ENCODE measurements around the gene TLCD2. TPM values are rescaled to one million over a fixed set of nuclear protein-coding genes. Genes with fewer than 3 reads are reported as not detected.

TLCD2 gene
- polyA plus RNA-seq, 1 experiment: 3.1 TPM

DNA sequence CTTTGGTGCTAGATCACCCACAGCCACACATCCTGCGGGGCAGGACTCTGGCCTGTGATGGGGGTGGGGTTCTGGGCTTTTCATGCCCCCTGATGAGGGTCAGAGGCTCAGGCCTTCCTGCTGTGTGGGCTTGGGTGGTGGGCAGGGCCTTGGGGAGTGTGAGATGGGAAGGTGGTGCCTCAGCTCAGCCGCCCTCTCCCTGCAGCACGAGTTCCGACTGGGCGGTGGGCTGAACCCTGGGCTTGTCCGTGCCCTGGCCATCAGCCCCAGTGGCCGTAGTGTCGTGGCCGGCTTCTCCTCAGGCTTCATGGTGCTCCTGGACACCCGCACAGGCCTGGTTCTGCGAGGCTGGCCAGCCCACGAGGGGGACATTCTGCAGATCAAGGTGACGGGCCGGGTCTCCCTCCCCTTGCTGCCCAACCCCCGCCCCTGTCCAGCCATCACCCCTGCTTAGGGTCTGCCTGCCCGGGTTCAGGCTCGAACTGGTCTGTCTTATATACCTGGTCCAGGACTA is 25.7 kb upstream of the TLCD2 start:
- Histone ChIP-seq H3K27me3 (ENCODE audit: control insufficient read depth, insufficient read depth, low read length) (no peaks in the 10 kb centered on the region), H3K4me3 (ENCODE audit: low read depth, low read length) (no peak overlapping the region), H3K9me3 (ENCODE audit: control insufficient read depth, insufficient read depth, low read length) (peaks cover 11% of the 10 kb centered on the region; the same call in 1 of the 2 replicates), H3K27ac (ENCODE audit: low read depth, low read length) (no peak overlapping the region)
- TF ChIP-seq, protein P1, sequence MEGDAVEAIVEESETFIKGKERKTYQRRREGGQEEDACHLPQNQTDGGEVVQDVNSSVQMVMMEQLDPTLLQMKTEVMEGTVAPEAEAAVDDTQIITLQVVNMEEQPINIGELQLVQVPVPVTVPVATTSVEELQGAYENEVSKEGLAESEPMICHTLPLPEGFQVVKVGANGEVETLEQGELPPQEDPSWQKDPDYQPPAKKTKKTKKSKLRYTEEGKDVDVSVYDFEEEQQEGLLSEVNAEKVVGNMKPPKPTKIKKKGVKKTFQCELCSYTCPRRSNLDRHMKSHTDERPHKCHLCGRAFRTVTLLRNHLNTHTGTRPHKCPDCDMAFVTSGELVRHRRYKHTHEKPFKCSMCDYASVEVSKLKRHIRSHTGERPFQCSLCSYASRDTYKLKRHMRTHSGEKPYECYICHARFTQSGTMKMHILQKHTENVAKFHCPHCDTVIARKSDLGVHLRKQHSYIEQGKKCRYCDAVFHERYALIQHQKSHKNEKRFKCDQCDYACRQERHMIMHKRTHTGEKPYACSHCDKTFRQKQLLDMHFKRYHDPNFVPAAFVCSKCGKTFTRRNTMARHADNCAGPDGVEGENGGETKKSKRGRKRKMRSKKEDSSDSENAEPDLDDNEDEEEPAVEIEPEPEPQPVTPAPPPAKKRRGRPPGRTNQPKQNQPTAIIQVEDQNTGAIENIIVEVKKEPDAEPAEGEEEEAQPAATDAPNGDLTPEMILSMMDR (IDR thresholded peaks at IDR 0.05; ENCODE audit: low read depth, low read length): no peak
- no peak for DNase-seq (ENCODE audit: low read depth, low spot score)
- ChIA-PET CTCF (interaction anchor here (2.0 kb wide), 1 partner anchor 16 kb away, joined by 6 read pairs; no protein-coding TSS in a partner anchor), POLR2A (interaction anchor here (1.2 kb wide), 1 partner anchor 26 kb away, joined by 3 read pairs; the partner anchor contains the start of gene SERPINF1)

DNA sequence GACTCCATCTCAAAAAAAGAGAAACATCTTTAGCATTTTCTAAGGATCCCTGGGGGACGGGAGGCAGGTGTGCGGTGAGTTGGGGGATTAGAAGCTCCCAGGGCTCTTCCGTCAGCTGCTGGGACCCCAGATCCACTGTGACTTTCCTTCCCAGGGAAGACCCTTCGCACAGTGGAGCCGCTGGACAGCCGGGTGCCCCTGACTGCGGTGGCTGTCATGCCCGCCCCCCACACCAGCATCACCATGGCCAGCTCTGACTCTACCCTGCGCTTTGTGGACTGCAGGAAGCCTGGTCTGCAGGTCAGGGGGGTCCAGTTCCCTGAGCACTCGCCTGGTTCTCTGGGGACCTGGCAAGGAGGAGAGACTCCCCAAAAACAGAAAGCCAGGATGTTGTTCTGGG is 25.2 kb upstream of the TLCD2 start:
- ChIA-PET CTCF (interaction anchor here (2.0 kb wide), 1 partner anchor 16 kb away, joined by 6 read pairs; no protein-coding TSS in a partner anchor), POLR2A (no interaction called here)
- no peak overlapping the region for H3K27ac ChIP-seq (ENCODE audit: low read depth, low read length)
- H3K27me3 ChIP-seq (ENCODE audit: control insufficient read depth, insufficient read depth, low read length): no peaks in the 10 kb centered on the region
- peaks cover 11% of the 10 kb centered on the region; the same call in 1 of the 2 replicates for H3K9me3 ChIP-seq (ENCODE audit: control insufficient read depth, insufficient read depth, low read length)
- TF ChIP-seq, protein P1 (IDR thresholded peaks at IDR 0.05; ENCODE audit: low read depth, low read length): no peak
- no peak for DNase-seq (ENCODE audit: low read depth, low spot score)
- no peak overlapping the region for H3K4me3 ChIP-seq (ENCODE audit: low read depth, low read length)

DNA sequence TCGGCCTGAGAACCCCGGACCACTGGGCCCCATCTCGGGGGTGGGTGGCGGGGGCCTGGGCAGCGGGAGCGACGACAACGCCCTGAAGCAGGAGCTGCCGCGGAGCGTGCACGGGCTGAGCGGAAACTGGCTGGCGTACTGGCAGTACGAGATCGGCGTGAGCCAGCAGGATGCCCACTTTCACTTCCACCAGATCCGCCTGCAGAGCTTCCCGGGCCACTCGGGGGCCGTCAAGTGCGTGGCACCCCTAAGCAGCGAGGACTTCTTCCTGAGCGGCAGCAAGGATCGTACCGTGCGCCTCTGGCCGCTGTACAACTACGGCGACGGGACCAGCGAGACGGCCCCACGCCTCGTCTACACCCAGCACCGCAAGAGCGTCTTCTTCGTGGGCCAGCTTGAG is 23.6 kb upstream of the TLCD2 start:
- Histone ChIP-seq H3K27ac (ENCODE audit: low read depth, low read length) (no peak overlapping the region), H3K4me3 (ENCODE audit: low read depth, low read length) (no peak overlapping the region), H3K9me3 (ENCODE audit: control insufficient read depth, insufficient read depth, low read length) (peaks cover 11% of the 10 kb centered on the region; the same call in 1 of the 2 replicates), H3K27me3 (ENCODE audit: control insufficient read depth, insufficient read depth, low read length) (no peaks in the 10 kb centered on the region)
- ChIA-PET POLR2A (no interaction called here), CTCF (no interaction called here)
- TF ChIP-seq, protein P1 (IDR thresholded peaks at IDR 0.05; ENCODE audit: low read depth, low read length): no peak
- DNase-seq (ENCODE audit: low read depth, low spot score): no peak

DNA sequence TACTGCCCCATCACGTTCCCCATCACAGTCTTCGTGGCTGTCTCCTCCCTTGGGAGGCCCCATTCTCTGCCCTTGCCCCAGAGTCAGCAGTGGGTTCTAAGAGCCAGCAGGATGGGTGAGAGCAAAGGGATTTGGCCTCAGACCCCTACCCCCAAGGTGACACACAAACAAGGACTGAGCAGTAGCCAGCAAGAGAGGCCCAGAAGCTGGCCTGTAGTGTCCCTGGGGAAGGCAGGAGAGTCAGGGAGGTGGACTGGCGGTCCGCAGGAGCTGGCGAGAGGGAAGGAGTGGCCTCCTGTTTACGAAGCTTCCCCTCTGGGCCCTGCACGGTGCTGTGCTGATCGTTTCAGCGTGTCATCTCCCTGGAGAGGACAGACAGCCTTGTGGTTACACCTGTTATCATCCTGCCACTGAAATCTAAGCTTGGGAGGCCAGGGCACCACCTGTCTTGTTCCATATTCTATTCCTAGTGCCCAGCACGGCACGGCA is 22.7 kb upstream of the TLCD2 start:
- POLR2A ChIA-PET: interaction anchor here (0.5 to 0.6 kb wide), 2 partner anchors 10 to 168 kb away, joined by 3 to 5 read pairs; partner anchors contain the start of gene SERPINF2
- H3K9me3 ChIP-seq (ENCODE audit: control insufficient read depth, insufficient read depth, low read length): peaks cover 6% of the 10 kb centered on the region; the same call in 1 of the 2 replicates
- no peak overlapping the region for H3K4me3 ChIP-seq (ENCODE audit: low read depth, low read length)
- CTCF ChIA-PET: no interaction called here
- H3K27ac ChIP-seq (ENCODE audit: low read depth, low read length): no peak overlapping the region
- TF ChIP-seq, protein P1 (IDR thresholded peaks at IDR 0.05; ENCODE audit: low read depth, low read length): no peak
- DNase-seq (ENCODE audit: low read depth, low spot score): no peak
- no peaks in the 10 kb centered on the region for H3K27me3 ChIP-seq (ENCODE audit: control insufficient read depth, insufficient read depth, low read length)

DNA sequence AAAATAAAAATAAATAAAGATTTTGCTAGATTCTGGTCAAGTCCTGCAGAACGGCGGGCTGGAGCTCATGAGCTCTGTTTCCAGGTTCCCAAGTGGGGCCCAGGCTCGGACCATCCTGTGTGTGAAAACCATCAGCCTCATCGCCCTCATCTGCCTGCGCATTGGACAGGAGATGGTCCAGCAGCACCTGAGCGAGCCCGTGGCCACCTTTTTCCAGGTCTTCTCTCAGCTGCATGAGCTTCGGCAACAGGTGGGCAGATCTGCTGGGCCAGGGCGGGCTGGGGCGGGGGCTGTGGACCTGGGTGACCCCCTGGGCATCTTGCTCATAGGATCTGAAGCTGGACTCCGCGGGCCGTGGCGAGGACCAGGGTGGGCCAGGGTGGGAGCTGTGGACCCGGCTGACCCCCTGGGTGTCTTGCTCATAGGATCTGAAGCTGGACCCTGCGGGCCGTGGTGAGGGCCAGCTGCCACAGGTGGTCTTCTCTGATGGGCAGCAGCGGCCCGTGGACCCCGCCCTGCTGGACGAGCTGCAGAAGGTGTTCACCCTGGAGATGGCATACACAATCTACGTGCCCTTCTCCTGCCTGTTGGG is 22.2 kb upstream of the TLCD2 start:
- Histone ChIP-seq H3K27ac (ENCODE audit: low read depth, low read length) (no peak overlapping the region), H3K9me3 (ENCODE audit: control insufficient read depth, insufficient read depth, low read length) (peaks cover under 1% of the 10 kb centered on the region; the same call in 1 of the 2 replicates), H3K27me3 (ENCODE audit: control insufficient read depth, insufficient read depth, low read length) (no peaks in the 10 kb centered on the region), H3K4me3 (ENCODE audit: low read depth, low read length) (no peak overlapping the region)
- POLR2A ChIA-PET: interaction anchor here (2.6 kb wide), 1 partner anchor 16 kb away, joined by 10 read pairs; no protein-coding TSS in a partner anchor
- no peak for DNase-seq (ENCODE audit: low read depth, low spot score)
- TF ChIP-seq, protein P1 (IDR thresholded peaks at IDR 0.05; ENCODE audit: low read depth, low read length): no peak
- CTCF ChIA-PET: no interaction called here

Data from AG04450 (cell line).